Stimulated activated naive CD4-positive, alpha-beta T cell (primary cell): ENCODE results near the gene NASP.

Experiments used
- DNase-seq, 6 experiments: peaks; one replicate each; lab custom pipeline; 2025; lab: John Stamatoyannopoulos, UW

NASP gene

GRCh38 chr1:45667321-45668111, 83.7 kb downstream of the NASP start:
- DNase-seq = no peak
